COR-L47 (cell line): Measurements from ENCODE around the gene AKAP12.

Experiments used
- DNase-seq: peaks from one replicate; lab custom pipeline; 2025; lab: John Stamatoyannopoulos, UW

Gene AKAP12

GRCh38 chr6:151240036-151240685 lies 394 bp downstream of the AKAP12 start:
- DNase-seq = peak; percentile 34

DNA sequence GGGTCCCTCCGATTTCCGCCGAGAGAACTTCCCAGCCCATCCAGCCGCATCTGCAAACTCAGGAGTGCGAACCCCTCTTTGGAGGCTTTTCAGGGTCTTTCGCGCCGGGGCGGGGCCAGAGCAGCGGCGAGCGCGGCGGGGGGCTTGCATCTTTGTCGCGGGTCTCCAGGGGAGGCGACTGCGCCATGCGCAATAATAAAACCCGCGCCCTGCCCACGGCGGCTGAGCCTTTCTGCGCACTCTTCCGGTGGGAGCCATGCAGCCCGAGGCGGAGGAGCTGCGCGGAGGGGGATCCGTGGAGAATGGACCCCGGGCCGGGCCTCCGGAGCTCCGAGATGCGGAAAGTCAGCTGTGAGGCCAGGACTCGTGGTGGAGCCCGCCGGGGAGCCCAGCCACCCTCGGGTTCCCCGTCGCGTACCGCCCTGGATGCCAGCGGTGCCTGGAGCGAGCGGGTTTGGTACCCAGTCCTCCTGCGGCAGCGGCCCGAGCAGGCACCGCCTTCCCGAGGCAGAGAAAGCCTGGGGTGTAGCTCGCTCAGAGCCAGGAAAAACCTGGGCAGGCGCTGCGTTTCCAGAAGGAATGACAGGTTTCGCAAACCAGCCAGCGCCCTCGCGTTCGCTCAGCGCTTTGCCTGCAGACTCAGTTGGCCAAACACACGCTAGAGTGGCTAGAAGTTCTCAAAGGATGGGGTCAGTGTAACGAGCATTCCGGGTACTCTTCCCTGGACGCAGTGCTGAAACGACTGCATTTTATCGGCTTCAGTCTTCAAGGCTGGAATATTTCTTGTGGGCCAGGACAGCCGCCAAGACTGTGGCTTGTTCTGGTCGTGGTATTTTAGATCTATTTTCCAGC lies 1.2 kb downstream of the AKAP12 start:
- DNase-seq = peak; percentile 13

DNA sequence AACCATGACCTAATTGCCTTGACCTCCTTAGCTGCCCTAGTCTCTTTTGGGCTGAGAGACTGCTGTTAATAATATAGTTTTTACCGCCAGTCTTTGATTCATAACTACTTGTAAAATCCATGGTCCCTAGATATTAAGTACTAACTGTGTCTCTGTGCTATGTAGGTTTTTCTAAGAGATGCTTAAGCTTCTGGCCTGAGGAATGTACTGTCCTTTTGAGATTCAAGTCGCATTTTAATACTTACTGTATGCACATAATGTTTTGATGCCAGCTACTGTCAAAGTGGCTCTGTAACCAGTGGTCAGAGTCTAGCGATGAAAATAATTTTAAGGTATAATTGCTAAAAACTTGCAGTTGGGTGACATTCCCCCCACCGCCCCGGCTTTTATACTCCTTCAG lies 2.1 kb downstream of the AKAP12 start:
- no peak for DNase-seq

GRCh38 chr6:151242420-151242861 lies 2.7 kb downstream of the AKAP12 start:
- DNase-seq = no peak

DNA sequence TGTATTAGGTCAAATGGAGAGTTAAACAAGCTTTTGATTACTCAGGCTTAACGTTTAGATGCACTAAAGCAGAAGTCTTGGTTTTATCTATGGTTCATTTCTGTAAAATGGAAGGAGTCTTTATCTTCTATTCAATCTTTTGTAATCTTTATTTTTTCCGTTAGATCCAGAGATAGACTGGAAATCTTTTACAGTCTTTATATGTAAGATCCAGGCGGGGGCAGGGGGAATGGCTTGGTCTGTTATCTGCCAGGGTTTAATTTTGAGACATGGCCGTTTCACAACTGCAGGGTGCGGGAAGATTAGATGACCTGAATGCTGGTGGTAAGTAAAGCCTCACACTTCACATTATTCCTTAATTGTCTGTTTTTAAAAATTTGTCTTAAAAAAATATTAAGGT lies 3.7 kb downstream of the AKAP12 start:
- no peak for DNase-seq

DNA sequence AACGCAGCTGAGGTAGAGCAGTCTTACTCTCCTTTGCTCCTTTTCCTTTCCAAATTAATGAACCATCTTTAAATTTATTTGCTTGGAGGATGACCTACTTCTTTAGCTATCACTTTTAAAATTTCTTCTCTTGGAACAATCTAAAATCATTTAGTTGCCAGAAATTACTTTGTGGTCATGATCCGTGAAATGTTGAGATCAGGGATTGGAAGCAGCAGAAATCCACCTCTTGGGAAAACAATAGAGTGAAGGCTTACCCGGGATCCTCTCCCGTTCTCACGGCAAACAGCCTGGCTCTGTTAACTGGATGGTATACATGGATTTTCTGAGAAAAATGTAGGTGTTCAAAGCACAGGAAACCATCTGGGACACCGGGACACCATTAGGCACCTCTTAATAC lies 7.7 kb downstream of the AKAP12 start:
- no peak for DNase-seq

GRCh38 chr6:151248295-151248694 lies 8.5 kb downstream of the AKAP12 start:
- DNase-seq = no peak

- no peak for DNase-seq
These were observed 12.9 kb downstream of the AKAP12 start for GRCh38 chr6:151252634-151253033.

GRCh38 chr6:151254451-151255081 lies 14.8 kb downstream of the AKAP12 start:
- DNase-seq = no peak

DNA sequence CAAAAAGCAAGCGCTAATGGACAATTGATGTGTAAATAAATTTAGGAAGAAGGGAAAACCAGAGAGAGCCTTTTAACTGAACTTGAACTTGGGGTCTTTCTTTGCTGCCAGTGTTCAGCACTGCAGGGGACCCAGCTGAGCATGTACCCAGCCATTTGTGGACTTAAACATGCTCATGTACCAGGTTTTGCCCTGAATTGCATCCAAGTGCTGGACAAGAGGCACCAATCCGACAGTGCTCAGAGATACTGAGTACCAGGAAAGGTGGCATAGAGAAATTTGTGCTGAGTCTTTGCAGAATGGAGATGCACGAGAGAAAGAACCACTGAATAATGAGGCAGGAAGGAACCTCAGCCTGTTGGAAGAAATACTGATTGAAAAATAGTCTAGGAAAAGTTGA lies 16.0 kb downstream of the AKAP12 start:
- DNase-seq = no peak

DNA sequence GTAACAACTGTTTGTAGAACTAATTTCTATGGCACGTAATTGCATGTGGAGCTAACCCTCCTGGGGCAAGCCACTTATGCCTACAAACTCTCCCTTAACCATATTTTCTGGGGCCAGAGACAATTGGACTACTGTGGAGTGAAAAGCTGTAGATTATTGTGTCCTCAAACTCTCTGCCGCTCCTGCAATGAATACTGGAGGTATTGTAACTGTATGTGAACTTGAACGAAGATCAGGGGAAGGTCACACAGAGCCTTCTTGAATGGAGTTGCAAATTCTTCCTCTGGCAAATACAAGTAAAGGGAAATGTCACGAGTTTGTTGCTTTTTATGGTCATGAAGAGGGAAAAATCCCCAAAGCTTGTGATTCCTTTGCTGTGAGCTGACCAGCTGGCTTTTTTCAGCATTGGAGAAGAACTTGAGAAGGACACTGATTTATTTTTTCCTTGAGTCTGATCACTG lies 18.2 kb downstream of the AKAP12 start:
- DNase-seq = no peak

- no peak for DNase-seq
These were observed 20.4 kb downstream of the AKAP12 start for GRCh38 chr6:151260205-151260604.

DNA sequence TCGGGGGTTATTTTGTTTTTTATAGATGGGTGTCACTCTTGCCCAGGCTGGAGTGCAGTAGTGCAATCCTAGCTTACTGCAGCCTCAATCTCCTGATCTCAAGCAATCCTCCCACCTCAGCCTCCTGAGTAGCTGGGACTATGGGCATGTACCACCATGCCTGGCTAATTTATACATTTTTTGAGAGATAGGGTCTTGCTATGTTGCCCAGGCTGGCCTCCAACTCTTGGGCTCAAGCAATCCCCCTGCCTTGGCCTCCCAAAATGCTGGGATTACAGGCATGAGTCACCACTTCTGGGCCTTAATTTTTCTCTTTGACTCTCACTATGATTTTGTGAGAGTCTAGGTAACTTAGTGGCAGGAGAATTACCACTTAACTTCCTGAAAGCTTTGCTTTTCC lies 23.3 kb downstream of the AKAP12 start:
- no peak for DNase-seq

DNA sequence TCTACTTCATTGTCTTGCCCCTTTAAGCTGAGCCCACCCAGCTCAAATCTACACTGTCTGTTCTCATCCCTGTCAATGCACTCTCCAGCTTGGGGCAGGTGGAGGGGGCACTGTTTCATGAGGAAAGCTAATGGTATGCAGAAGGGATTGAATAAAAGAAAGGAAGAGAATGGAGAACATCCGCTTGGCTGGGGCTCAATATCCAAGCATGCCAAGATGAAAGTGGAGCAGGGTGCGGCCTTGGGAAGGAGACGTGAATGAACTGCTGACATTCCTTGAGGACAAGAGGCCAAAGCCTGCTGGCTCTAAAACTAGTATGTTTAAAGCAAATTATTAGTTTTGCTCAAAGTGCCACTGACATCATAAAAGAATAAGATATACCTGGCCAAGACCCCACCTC lies 24.2 kb downstream of the AKAP12 start:
- no peak for DNase-seq

DNA sequence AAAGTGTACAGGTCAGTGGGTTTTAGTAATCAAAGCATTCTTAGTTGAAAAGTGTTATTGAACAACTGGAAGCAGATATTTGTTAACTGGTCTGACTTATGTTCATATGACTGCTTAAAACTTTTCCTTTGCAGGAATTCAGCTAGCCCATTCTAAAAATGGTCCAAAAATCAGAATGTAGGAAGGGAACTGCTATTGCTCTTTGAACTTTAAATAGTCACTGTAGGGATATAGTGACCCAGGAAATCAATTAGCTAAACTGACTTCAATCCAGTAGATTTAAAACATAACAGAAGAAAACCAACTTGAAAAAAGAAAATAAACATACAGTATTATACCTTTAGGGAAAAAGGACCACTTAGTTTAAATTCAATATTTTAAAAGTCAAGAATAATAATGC lies 25.5 kb downstream of the AKAP12 start:
- DNase-seq = no peak

DNA sequence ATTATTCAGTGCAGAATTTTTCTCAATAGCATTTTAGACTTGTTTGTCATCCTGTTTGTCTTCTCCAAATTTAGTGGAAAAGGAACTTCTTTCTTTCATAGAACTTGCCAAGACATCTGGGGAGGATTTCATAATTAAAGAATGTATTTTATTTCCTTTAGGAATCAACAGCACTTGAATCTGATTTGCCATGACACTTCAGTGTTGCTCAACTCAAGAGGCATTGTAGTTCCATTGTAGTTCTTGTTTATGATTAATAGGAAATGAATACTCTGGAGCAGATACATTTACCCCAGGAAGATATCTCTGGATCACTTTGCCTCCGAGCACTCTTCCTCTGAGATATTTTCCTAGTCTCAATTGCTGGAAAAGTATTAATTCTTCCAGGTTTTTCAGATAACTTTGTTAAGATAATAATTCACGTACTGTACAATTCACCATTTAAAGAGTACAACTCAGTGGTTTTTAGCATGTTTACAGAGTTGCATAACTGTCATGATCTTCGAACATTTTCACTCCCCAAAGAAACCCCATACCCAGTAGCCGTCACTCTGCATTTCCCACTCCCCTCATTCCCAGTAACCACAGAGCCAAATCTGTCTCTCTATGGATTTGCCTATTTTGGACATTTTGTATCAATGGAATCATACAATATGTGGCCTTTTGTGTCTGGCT lies 29.7 kb downstream of the AKAP12 start:
- no peak for DNase-seq

DNA sequence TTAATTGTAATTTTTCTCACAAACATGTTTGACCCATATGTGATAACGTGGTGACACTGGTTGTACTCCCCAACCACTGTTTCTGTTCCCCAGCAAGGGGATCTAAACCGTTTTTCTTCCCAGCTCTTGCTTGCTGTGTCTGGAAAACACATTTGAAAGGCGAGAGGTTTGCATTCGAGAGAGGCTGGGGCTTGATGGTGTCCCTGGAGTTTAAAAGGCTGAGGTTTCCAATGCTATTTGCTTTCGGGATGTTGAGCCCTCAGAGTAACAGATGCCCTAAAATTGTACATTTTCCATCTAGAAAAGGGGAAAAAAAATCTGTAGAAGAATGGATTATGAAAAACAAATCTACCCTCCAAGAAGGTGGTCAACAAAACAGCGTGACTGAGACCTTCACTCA lies 35.4 kb downstream of the AKAP12 start:
- DNase-seq = no peak

GRCh38 chr6:151275566-151275965 lies 35.8 kb downstream of the AKAP12 start:
- DNase-seq = no peak

- DNase-seq = no peak
These were observed 36.5 kb downstream of the AKAP12 start for GRCh38 chr6:151276112-151276740.

DNA sequence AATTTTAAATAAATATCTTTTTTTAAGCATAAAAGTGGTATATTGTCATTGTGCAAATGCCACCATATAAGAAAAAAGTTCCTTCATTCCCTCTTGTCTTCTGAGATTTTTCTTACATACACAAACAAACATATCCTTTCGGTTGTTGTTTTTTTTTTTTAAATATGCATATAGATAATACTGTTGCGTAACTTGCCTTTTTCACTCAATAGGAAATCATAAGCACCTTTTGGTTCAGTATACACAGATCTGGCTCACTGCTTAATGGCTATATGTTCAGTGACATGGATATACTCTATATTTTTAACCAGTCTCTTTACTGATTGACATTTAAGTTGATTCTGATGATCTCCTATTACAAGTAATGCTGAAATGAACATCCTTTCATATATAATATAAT lies 40.1 kb downstream of the AKAP12 start:
- DNase-seq = no peak

DNA sequence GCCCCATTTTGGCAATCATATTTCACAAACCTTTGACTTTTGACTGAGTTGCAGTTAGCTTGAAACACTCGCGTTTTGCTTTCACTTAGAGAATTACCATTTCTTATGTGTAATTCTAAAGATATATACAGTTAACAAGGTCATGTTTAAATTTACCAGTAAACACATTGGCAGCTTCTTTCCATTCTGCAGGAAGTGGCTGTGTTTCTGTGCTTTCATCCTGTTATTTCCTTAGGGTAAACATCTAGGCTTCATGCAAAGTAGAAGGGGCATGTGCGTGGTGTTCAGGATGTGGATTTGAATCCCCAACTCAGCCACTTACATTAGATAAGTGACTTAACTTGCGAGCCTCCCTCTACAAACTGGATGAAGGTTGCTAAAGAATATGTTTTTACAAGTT lies 41.1 kb downstream of the AKAP12 start:
- no peak for DNase-seq

DNA sequence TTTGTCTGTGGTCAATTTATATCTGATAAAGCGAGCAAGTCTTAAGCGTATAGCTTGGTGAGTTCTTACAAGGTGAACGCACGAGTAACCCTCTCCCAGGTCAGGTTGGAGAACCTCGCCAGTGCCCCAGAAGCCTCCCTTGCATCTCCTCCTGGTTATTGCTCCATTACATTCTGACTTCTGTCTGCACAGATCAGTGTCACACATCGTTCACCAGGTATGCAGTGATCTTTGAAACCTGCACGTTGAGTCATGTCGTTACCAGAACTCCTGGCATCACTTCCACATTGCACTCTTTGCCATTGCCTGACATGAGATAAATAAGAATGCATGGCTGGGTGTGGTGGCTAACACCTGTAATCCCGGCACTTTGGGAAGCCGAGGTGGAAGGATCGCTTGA lies 44.2 kb downstream of the AKAP12 start:
- DNase-seq = no peak
